ENCODE results near the gene UBQLN3. TPM values are rescaled to one million over a fixed set of nuclear protein-coding genes. Genes with fewer than 3 reads are reported as not detected.

UBQLN3 gene
- total RNA-seq, 1 donor from 2014 or later: not detected

DNA sequence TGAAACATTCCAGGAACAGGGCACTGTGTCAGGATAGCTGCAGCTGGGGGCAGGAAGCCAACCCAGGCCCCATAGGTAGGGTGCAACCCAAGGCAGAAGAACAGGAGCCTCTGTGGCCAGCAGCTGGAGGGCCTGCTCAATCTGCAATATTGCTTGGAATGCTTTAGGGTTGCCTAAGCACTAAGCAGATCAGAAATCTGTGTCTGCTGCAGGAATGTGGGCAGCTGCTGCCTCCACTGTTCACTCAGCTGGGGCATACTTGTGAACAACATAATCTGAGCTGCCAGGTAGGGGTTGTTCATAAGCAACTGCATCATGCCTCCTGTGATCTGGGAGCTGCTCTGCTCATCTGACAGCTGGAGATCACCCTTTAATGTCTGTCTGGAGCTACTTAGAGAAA, 5.1 kb upstream of the UBQLN3 start:
- H3K36me3 Mint-ChIP-seq (ENCODE audit: low read depth, unreplicated experiment): no peaks in the 10 kb centered on the region
- no peaks in the 10 kb centered on the region for H3K9me3 ChIP-seq (ENCODE audit: insufficient read depth, low read depth, low read length)
- no peaks in the 10 kb centered on the region for H3K79me2 ChIP-seq (ENCODE audit: insufficient read depth, low read length)
- H3K4me1 Mint-ChIP-seq (ENCODE audit: low read depth, unreplicated experiment): no peaks in the 10 kb centered on the region
- DNase-seq (ENCODE audit: low read depth): no peak
- TF ChIP-seq EZH2 (IDR thresholded peaks at IDR 0.05; ENCODE audit: insufficient read depth, low read length): no peak
- TF ChIP-seq, protein P1, sequence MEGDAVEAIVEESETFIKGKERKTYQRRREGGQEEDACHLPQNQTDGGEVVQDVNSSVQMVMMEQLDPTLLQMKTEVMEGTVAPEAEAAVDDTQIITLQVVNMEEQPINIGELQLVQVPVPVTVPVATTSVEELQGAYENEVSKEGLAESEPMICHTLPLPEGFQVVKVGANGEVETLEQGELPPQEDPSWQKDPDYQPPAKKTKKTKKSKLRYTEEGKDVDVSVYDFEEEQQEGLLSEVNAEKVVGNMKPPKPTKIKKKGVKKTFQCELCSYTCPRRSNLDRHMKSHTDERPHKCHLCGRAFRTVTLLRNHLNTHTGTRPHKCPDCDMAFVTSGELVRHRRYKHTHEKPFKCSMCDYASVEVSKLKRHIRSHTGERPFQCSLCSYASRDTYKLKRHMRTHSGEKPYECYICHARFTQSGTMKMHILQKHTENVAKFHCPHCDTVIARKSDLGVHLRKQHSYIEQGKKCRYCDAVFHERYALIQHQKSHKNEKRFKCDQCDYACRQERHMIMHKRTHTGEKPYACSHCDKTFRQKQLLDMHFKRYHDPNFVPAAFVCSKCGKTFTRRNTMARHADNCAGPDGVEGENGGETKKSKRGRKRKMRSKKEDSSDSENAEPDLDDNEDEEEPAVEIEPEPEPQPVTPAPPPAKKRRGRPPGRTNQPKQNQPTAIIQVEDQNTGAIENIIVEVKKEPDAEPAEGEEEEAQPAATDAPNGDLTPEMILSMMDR (IDR thresholded peaks at IDR 0.05; ENCODE audit: insufficient read depth, low read depth, low read length): no peak
- no peaks in the 10 kb centered on the region for H4K20me1 ChIP-seq (ENCODE audit: insufficient read depth, low read length)
- no peaks in the 10 kb centered on the region for H3K9me3 Mint-ChIP-seq (ENCODE audit: unreplicated experiment)
- no peaks in the 10 kb centered on the region for H3K36me3 ChIP-seq (ENCODE audit: insufficient read depth, low read length)
- H2AFZ ChIP-seq (ENCODE audit: low read depth, low read length): no peak overlapping the region
- FAIRE-seq: no peak
- H3K9ac ChIP-seq (ENCODE audit: low read length): no peak overlapping the region
- H3K27me3 ChIP-seq (ENCODE audit: insufficient read depth, low read length): no peaks in the 10 kb centered on the region
- no peak overlapping the region for H3K4me3 ChIP-seq (ENCODE audit: insufficient read depth, low read depth, low read length)
- no peak overlapping the region for H3K4me2 ChIP-seq (ENCODE audit: low read length)
- H3K27ac Mint-ChIP-seq (ENCODE audit: unreplicated experiment): no peak overlapping the region
- no peak overlapping the region for H3K27ac ChIP-seq (ENCODE audit: low read depth, low read length)
- H3K27me3 Mint-ChIP-seq (ENCODE audit: low read depth, unreplicated experiment): peaks cover 3% of the 10 kb centered on the region
- H3K4me1 ChIP-seq (ENCODE audit: insufficient read depth, low read length): no peaks in the 10 kb centered on the region
- no peak overlapping the region for H3K4me3 Mint-ChIP-seq (ENCODE audit: unreplicated experiment)

DNA sequence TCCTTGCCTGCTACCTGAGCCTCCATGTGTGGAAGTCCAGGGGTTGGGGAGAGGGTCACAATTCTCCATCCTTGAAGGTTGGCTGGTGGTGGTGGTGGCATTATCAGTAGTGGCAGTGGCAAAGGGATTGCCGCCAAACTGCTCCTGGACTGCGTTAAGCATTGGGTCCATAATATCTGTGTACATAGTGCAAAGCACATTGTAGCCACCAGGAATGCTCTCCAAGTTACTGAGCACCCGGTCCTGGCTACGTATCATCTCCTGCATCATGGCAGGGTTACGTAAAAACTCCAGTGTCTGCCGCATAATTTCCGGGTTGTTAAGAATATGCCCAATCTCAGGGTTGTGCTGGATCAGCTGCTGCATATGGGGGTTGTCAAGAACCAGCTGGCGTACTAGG, 1.2 kb downstream of the UBQLN3 start:
- H3K27ac ChIP-seq (ENCODE audit: low read depth, low read length): no peak overlapping the region
- Mint-ChIP-seq H3K36me3 (ENCODE audit: low read depth, unreplicated experiment) (no peaks in the 10 kb centered on the region), H3K4me1 (ENCODE audit: low read depth, unreplicated experiment) (no peaks in the 10 kb centered on the region), H3K27ac (ENCODE audit: unreplicated experiment) (no peak overlapping the region), H3K4me3 (ENCODE audit: unreplicated experiment) (no peak overlapping the region), H3K27me3 (ENCODE audit: low read depth, unreplicated experiment) (no peaks in the 10 kb centered on the region), H3K9me3 (ENCODE audit: unreplicated experiment) (peaks cover 2% of the 10 kb centered on the region)
- FAIRE-seq (no peak), DNase-seq (ENCODE audit: low read depth) (no peak)
- H3K79me2 ChIP-seq (ENCODE audit: insufficient read depth, low read length): no peaks in the 10 kb centered on the region
- no peaks in the 10 kb centered on the region for H3K27me3 ChIP-seq (ENCODE audit: insufficient read depth, low read length)
- no peaks in the 10 kb centered on the region for H3K9me3 ChIP-seq (ENCODE audit: insufficient read depth, low read depth, low read length)
- H3K4me2 ChIP-seq (ENCODE audit: low read length): no peak overlapping the region
- no peaks in the 10 kb centered on the region for H3K4me1 ChIP-seq (ENCODE audit: insufficient read depth, low read length)
- no peak overlapping the region for H3K9ac ChIP-seq (ENCODE audit: low read length)
- no peaks in the 10 kb centered on the region for H4K20me1 ChIP-seq (ENCODE audit: insufficient read depth, low read length)
- no peaks in the 10 kb centered on the region for H3K36me3 ChIP-seq (ENCODE audit: insufficient read depth, low read length)
- H2AFZ ChIP-seq (ENCODE audit: low read depth, low read length): no peak overlapping the region
- TF ChIP-seq EZH2 (IDR thresholded peaks at IDR 0.05; ENCODE audit: insufficient read depth, low read length): no peak
- TF ChIP-seq, protein P1 (IDR thresholded peaks at IDR 0.05; ENCODE audit: insufficient read depth, low read depth, low read length): no peak
- no peak overlapping the region for H3K4me3 ChIP-seq (ENCODE audit: insufficient read depth, low read depth, low read length)

DNA sequence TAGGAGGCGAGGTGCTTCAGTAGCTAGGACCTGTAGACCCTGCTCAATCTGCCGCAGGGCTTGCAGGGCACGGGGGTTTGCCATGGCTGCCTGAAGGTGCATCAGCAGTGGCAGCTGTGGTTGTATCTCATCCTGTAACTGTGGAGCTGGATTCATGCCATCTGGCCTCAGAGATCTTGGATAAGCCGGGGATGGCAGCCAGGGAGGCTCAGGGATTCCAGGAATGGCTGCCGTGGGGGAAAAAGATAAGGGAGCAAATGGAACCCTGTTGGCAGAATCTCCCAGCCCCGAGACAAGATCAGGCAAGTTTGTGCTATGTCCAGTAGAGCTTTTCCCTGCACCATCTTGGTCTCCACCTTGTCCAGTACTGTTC, 1.8 kb downstream of the UBQLN3 start:
- no peaks in the 10 kb centered on the region for H3K36me3 Mint-ChIP-seq (ENCODE audit: low read depth, unreplicated experiment)
- Histone ChIP-seq H3K79me2 (ENCODE audit: insufficient read depth, low read length) (no peaks in the 10 kb centered on the region), H3K27me3 (ENCODE audit: insufficient read depth, low read length) (no peaks in the 10 kb centered on the region), H3K9ac (ENCODE audit: low read length) (no peak overlapping the region), H3K36me3 (ENCODE audit: insufficient read depth, low read length) (no peaks in the 10 kb centered on the region), H2AFZ (ENCODE audit: low read depth, low read length) (no peak overlapping the region), H3K9me3 (ENCODE audit: insufficient read depth, low read depth, low read length) (no peaks in the 10 kb centered on the region), H3K27ac (ENCODE audit: low read depth, low read length) (no peak overlapping the region), H4K20me1 (ENCODE audit: insufficient read depth, low read length) (no peaks in the 10 kb centered on the region), H3K4me3 (ENCODE audit: insufficient read depth, low read depth, low read length) (no peak overlapping the region), H3K4me2 (ENCODE audit: low read length) (no peak overlapping the region), H3K4me1 (ENCODE audit: insufficient read depth, low read length) (no peaks in the 10 kb centered on the region)
- no peak for DNase-seq (ENCODE audit: low read depth)
- TF ChIP-seq EZH2 (IDR thresholded peaks at IDR 0.05; ENCODE audit: insufficient read depth, low read length): no peak
- TF ChIP-seq, protein P1 (IDR thresholded peaks at IDR 0.05; ENCODE audit: insufficient read depth, low read depth, low read length): no peak
- H3K9me3 Mint-ChIP-seq (ENCODE audit: unreplicated experiment): peaks cover 2% of the 10 kb centered on the region
- no peaks in the 10 kb centered on the region for H3K27me3 Mint-ChIP-seq (ENCODE audit: low read depth, unreplicated experiment)
- no peak overlapping the region for H3K27ac Mint-ChIP-seq (ENCODE audit: unreplicated experiment)
- no peaks in the 10 kb centered on the region for H3K4me1 Mint-ChIP-seq (ENCODE audit: low read depth, unreplicated experiment)
- H3K4me3 Mint-ChIP-seq (ENCODE audit: unreplicated experiment): no peak overlapping the region
- FAIRE-seq: no peak
